Measurements from ENCODE around the gene HMOX1.

DNA sequence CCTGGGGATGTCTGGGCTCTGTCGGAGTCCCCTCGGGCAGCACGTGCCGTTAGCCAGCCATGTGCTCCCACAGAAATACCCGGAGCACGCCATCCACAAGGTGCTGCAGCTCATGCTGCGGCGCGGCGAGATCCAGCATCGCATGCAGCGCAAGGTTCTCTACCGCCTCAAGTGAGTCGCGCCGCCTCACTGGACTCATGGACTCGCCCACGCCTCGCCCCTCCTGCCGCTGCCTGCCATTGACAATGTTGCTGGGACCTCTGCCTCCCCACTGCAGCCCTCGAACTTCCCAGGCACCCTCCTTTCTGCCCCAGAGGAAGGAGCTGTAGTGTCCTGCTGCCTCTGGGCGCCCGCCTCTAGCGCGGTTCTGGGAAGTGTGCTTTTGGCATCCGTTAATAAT is 43.2 kb downstream of the HMOX1 start:
- TF ChIP-seq, protein P1, sequence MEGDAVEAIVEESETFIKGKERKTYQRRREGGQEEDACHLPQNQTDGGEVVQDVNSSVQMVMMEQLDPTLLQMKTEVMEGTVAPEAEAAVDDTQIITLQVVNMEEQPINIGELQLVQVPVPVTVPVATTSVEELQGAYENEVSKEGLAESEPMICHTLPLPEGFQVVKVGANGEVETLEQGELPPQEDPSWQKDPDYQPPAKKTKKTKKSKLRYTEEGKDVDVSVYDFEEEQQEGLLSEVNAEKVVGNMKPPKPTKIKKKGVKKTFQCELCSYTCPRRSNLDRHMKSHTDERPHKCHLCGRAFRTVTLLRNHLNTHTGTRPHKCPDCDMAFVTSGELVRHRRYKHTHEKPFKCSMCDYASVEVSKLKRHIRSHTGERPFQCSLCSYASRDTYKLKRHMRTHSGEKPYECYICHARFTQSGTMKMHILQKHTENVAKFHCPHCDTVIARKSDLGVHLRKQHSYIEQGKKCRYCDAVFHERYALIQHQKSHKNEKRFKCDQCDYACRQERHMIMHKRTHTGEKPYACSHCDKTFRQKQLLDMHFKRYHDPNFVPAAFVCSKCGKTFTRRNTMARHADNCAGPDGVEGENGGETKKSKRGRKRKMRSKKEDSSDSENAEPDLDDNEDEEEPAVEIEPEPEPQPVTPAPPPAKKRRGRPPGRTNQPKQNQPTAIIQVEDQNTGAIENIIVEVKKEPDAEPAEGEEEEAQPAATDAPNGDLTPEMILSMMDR (IDR thresholded peaks at IDR 0.05; ENCODE audit: low read depth, low read length, missing input control) = no peak
- no peak for TF ChIP-seq GABPA (IDR thresholded peaks at IDR 0.05 in 1 of 2, conservative IDR thresholded peaks at IDR 0.05 in 1 of 2)
- TF ChIP-seq EGR1 (IDR thresholded peaks at IDR 0.05; ENCODE audit: low read depth in 2 of 2) = no peak
- TF ChIP-seq YY1 (IDR thresholded peaks at IDR 0.05) = no peak
- no peak for TF ChIP-seq HNF4G (IDR thresholded peaks at IDR 0.05)
- no peak for TF ChIP-seq RXRA (IDR thresholded peaks at IDR 0.05)
- TF ChIP-seq FOXA1 (IDR thresholded peaks at IDR 0.05) = no peak
- TF ChIP-seq, protein P2, sequence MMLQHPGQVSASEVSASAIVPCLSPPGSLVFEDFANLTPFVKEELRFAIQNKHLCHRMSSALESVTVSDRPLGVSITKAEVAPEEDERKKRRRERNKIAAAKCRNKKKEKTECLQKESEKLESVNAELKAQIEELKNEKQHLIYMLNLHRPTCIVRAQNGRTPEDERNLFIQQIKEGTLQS (IDR thresholded peaks at IDR 0.05) = no peak
